PFSK-1 (cell line): ENCODE data around the gene SPATS2L.

Experiments used
- FOXP2 ChIP-seq: optimal IDR thresholded peaks from 2 replicates; pipeline ENCODE3; 2011; ENCODE audit warnings: borderline replicate concordance, control low read depth, inconsistent platforms; ENCODE audit not compliant: insufficient read depth; ENCODE audit errors: extremely low read length, extremely low read depth
- POLR2AphosphoS5 ChIP-seq: IDR thresholded peaks from 2 replicates; pipeline ENCODE4 v1.6.1; 2012; ENCODE audit warnings: low read depth, mild to moderate bottlenecking, control low read depth, low read length, moderate library complexity
- REST ChIP-seq, 2 experiments: IDR thresholded peaks; 2 replicates each; pipeline versions ENCODE4 v1.6.1 to v1.8.0; 2011 to 2012; ENCODE audit warnings: low read depth in 2 of 2, low read length in 2 of 2, control low read depth in 1 of 2, inconsistent platforms in 1 of 2, mild to moderate bottlenecking in 1 of 2, moderate library complexity in 1 of 2; ENCODE audit not compliant: insufficient read depth in 1 of 2
- SIN3A ChIP-seq: IDR thresholded peaks from 2 replicates; pipeline ENCODE4 v1.6.1; 2012; ENCODE audit warnings: mild to moderate bottlenecking, low read length, moderate library complexity, borderline replicate concordance; ENCODE audit not compliant: insufficient read depth
- TAF1 ChIP-seq: IDR thresholded peaks from 2 replicates; pipeline ENCODE4 v1.6.1; 2012; ENCODE audit warnings: low read length, control low read depth, borderline replicate concordance; ENCODE audit not compliant: insufficient read depth

The SPATS2L gene

GRCh38 chr2:200443916-200444315 is 137.4 kb downstream of the SPATS2L start:
- TF ChIP-seq POLR2AphosphoS5 (no peak), TAF1 (no peak), SIN3A (no peak), REST (IDR thresholded peaks at IDR 0.05; ENCODE audit: insufficient read depth in 1 of 2, low read depth in 2 of 2, low read length in 2 of 2) (no peak), FOXP2 (no peak)

- no peak for TF ChIP-seq FOXP2
- no peak for TF ChIP-seq REST (IDR thresholded peaks at IDR 0.05; ENCODE audit: insufficient read depth in 1 of 2, low read depth in 2 of 2, low read length in 2 of 2)
- no peak for TF ChIP-seq POLR2AphosphoS5
- TF ChIP-seq TAF1: no peak
- TF ChIP-seq SIN3A: no peak
Measured at GRCh38 chr2:200444530-200444929, 138.0 kb downstream of the SPATS2L start.

- TF ChIP-seq FOXP2 (no peak), POLR2AphosphoS5 (no peak), TAF1 (no peak), SIN3A (no peak), REST (IDR thresholded peaks at IDR 0.05; ENCODE audit: insufficient read depth in 1 of 2, low read depth in 2 of 2, low read length in 2 of 2) (no peak)
Measured at GRCh38 chr2:200445284-200445683, 138.8 kb downstream of the SPATS2L start.

DNA sequence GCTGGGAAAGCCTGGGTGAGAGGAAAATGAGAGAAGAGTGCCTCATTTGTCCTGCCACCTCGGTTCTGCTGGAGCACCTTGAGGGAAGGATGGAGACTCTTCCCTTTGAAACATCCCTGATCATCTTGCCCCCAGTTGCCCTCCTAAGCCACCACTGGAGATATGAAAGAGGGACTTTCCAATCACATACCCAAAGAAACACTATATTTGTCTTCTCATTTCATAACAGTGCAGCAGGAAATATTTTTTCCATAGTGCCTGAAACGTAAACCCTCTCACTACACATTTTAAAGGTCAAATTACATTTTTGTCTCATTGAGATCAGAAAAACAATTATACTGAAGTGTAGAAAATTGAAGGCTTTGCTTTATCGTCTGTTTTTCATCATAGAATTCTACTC is 140.1 kb downstream of the SPATS2L start:
- TF ChIP-seq TAF1 (no peak), FOXP2 (no peak), SIN3A (no peak), POLR2AphosphoS5 (no peak), REST (IDR thresholded peaks at IDR 0.05; ENCODE audit: insufficient read depth in 1 of 2, low read depth in 2 of 2, low read length in 2 of 2) (no peak)

DNA sequence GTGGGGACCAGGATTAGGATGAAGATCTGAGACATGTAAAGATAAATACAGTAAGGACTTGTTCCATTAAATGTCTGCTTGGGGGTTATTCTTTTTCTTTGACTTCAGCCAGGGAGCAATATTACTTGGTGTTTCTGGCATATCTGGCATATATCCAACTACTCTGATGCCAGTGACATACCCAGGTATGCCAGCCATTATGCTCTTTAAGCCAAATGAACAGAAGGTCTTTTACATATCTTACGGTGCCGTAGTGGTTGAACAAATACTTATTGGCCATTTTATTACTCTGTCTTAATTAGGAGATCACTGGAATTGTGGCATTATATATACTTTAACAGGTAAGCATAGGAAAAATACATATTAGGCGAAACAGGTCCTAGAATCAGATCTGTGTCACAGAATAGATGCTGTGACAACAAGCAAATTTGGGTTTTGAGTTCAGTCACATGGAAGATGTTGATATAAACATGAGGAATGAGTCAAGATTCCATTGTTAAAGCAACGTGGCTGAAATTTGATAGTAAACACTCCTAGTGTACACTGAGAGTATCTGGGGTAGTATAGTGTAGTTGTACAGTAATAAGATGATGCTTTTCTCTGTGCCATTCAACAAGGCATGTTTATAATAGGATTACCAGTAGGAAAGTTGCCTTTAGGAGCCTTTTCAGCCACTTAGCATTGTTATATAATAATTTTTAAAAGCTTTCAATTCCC is 140.8 kb downstream of the SPATS2L start:
- TF ChIP-seq FOXP2 (no peak), REST (IDR thresholded peaks at IDR 0.05; ENCODE audit: insufficient read depth in 1 of 2, low read depth in 2 of 2, low read length in 2 of 2) (no peak), POLR2AphosphoS5 (no peak), TAF1 (no peak)
